ENCODE results near the gene TSR1. TPM values are rescaled to one million over a fixed set of nuclear protein-coding genes. Genes with fewer than 3 reads are reported as not detected.

Gene TSR1
- polyA plus RNA-seq, 3 donors: 8.1 to 10.8 (median 9.3) TPM

DNA sequence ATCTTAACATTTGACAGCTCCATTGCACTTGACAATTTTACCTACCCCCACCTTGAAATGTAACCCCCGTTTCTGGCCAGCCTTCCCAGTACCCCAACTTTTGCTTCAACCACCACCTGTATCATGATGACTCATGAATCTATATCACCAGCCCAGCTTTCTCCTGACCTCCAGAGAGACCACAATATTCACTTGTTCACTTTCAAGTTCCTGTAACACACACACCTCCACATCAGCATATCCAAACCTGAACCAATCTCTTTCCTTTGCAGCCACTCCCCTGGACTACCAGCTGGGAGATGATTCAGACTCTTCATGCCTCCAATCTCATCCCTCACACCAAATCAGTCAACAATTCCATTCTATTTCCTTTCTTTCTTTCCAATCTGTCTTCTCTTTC, 40.7 kb downstream of the TSR1 start:
- no peak for DNase-seq
- no peak overlapping the region for H3K4me3 Mint-ChIP-seq
- Histone ChIP-seq H3K4me3 (replicated peaks in 1 of 3; ENCODE audit: low read depth in 2 of 3, low read length in 3 of 3) (no peak overlapping the region), H3K4me2 (replicated peaks; ENCODE audit: extremely low read depth, low read length, poor library complexity, severe bottlenecking) (no peak overlapping the region), H3K27me3 (ENCODE audit: control insufficient read depth in 2 of 2, insufficient read depth in 2 of 2, low read length in 2 of 2) (no peaks in the 10 kb centered on the region), H3K79me2 (ENCODE audit: insufficient read depth, low read length) (no peaks in the 10 kb centered on the region), H3K4me1 (ENCODE audit: control insufficient read depth in 1 of 2, insufficient read depth in 2 of 2, low read length in 2 of 2) (no peaks in the 10 kb centered on the region), H2AFZ (ENCODE audit: insufficient read depth, low read depth, low read length, poor library complexity, severe bottlenecking) (no peak overlapping the region), H3K36me3 (replicated peaks in 1 of 2; ENCODE audit: control insufficient read depth in 1 of 2, insufficient read depth in 2 of 2, low read length in 2 of 2) (peaks cover 67 to 95% of the 10 kb centered on the region in 2 donors), H4K20me1 (ENCODE audit: insufficient read depth, low read length) (peaks cover 9% of the 10 kb centered on the region), H3K9me3 (replicated peaks in 1 of 2; ENCODE audit: control insufficient read depth in 1 of 2, insufficient read depth in 1 of 2, low read length in 2 of 2) (no peaks in the 10 kb centered on the region), H3K9ac (ENCODE audit: insufficient read depth, low read length, poor library complexity, severe bottlenecking) (no peak overlapping the region), H3K27ac (ENCODE audit: low read depth in 1 of 2, low read length in 2 of 2) (no peak overlapping the region)
- 91% methylated on average over 1 of the region's 1 CpG for WGBS (ENCODE audit: insufficient coverage)
- H3K27ac Mint-ChIP-seq: peak overlapping the region in 1 of 7 donors; percentile 1
- H3K4me1 Mint-ChIP-seq: peaks cover 2% of the 10 kb centered on the region
- TF ChIP-seq, protein P1, sequence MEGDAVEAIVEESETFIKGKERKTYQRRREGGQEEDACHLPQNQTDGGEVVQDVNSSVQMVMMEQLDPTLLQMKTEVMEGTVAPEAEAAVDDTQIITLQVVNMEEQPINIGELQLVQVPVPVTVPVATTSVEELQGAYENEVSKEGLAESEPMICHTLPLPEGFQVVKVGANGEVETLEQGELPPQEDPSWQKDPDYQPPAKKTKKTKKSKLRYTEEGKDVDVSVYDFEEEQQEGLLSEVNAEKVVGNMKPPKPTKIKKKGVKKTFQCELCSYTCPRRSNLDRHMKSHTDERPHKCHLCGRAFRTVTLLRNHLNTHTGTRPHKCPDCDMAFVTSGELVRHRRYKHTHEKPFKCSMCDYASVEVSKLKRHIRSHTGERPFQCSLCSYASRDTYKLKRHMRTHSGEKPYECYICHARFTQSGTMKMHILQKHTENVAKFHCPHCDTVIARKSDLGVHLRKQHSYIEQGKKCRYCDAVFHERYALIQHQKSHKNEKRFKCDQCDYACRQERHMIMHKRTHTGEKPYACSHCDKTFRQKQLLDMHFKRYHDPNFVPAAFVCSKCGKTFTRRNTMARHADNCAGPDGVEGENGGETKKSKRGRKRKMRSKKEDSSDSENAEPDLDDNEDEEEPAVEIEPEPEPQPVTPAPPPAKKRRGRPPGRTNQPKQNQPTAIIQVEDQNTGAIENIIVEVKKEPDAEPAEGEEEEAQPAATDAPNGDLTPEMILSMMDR (IDR thresholded peaks at IDR 0.05): no peak
- intact Hi-C loops (cut with micrococcal nuclease): no loop called here
- peaks cover 0 to 2% (median 0%) of the 10 kb centered on the region in 3 donors for H3K27me3 Mint-ChIP-seq (ENCODE audit: low read depth in 3 of 3)
- H3K9me3 Mint-ChIP-seq: no peaks in the 10 kb centered on the region
- peaks cover 84 to 91% of the 10 kb centered on the region in 2 donors for H3K36me3 Mint-ChIP-seq

DNA sequence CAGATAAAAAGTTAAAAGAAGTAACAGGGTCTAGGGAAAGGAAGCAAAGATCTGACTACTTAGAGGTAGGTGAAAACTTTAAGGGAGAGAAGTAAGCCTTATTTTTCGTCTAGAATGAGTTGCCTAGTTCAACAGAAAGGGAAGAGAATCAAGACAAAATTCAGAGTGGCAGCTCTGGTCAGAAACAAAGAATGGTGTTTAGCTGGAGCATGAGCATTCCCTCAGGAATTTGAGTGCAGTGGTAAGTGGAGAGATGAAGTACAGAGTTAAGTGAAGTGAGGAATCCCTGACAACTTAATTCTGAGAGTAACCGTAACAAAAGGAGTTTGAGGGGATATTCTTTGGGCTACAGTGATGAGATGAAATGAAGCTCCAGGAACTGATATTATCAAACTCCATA, 44.2 kb downstream of the TSR1 start:
- intact Hi-C loops (cut with micrococcal nuclease): loop anchor here in 1 of 2 donors (5.0 kb wide), 1 partner anchor 240 kb away; no protein-coding TSS in a partner anchor
- H3K9me3 Mint-ChIP-seq: no peaks in the 10 kb centered on the region
- no peak overlapping the region for H3K4me3 Mint-ChIP-seq
- peaks cover 83 to 93% of the 10 kb centered on the region in 2 donors for H3K36me3 Mint-ChIP-seq
- H3K4me3 ChIP-seq (replicated peaks in 1 of 3; ENCODE audit: low read depth in 2 of 3, low read length in 3 of 3): no peak overlapping the region
- H3K36me3 ChIP-seq (replicated peaks in 1 of 2; ENCODE audit: control insufficient read depth in 1 of 2, insufficient read depth in 2 of 2, low read length in 2 of 2): peaks cover 48 to 93% of the 10 kb centered on the region in 2 donors
- no peaks in the 10 kb centered on the region for H3K4me1 Mint-ChIP-seq
- WGBS (ENCODE audit: insufficient coverage): 82% methylated on average over 1 of the region's 2 CpGs
- no peak overlapping the region for H3K27ac ChIP-seq (ENCODE audit: low read depth in 1 of 2, low read length in 2 of 2)
- H3K27me3 Mint-ChIP-seq (ENCODE audit: low read depth in 3 of 3): peaks cover 0 to 2% (median 0%) of the 10 kb centered on the region in 3 donors
- no peak overlapping the region for H2AFZ ChIP-seq (ENCODE audit: insufficient read depth, low read depth, low read length, poor library complexity, severe bottlenecking)
- no peak overlapping the region for H3K9ac ChIP-seq (ENCODE audit: insufficient read depth, low read length, poor library complexity, severe bottlenecking)
- H3K4me1 ChIP-seq (ENCODE audit: control insufficient read depth in 1 of 2, insufficient read depth in 2 of 2, low read length in 2 of 2): no peaks in the 10 kb centered on the region
- H3K27me3 ChIP-seq (ENCODE audit: control insufficient read depth in 2 of 2, insufficient read depth in 2 of 2, low read length in 2 of 2): no peaks in the 10 kb centered on the region
- H4K20me1 ChIP-seq (ENCODE audit: insufficient read depth, low read length): peaks cover 9% of the 10 kb centered on the region
- H3K4me2 ChIP-seq (replicated peaks; ENCODE audit: extremely low read depth, low read length, poor library complexity, severe bottlenecking): no peak overlapping the region
- TF ChIP-seq, protein P1 (IDR thresholded peaks at IDR 0.05): no peak
- no peak overlapping the region for H3K27ac Mint-ChIP-seq
- no peaks in the 10 kb centered on the region for H3K79me2 ChIP-seq (ENCODE audit: insufficient read depth, low read length)
- H3K9me3 ChIP-seq (replicated peaks in 1 of 2; ENCODE audit: control insufficient read depth in 1 of 2, insufficient read depth in 1 of 2, low read length in 2 of 2): no peaks in the 10 kb centered on the region
- DNase-seq: no peak

Data from CD14-positive monocyte (primary cell).